ENCODE results near the gene SELENON.

DNA sequence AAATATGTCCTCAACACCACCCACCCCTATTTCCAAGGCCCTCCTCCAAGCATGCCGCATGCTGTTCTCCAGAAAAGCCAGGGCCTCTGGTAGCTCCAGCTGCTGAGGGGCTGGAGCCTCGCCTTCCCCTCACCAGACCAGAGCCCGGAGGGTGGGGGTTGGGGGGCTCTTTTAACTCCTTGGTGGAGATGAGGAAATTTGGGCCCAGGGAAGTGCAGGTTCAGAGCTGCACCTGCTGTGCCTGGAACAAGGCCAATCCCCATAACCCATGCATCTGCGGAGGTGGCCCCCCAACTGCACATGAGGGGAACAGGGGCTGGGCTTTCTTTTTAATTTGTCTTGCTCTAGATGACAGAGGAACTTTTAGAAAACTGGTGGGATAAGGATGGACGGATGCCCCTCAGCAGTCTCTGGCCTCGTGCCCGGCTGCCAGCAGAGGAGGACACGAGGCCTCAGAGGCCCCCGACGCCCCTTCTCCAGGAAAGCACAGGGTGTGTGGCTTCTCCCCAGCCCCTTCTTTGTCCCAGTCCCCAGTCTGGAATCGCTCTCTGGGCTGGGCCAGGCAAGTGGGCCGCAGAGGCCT lies 550 bp upstream of the SELENON start:
- TF ChIP-seq, protein P1, sequence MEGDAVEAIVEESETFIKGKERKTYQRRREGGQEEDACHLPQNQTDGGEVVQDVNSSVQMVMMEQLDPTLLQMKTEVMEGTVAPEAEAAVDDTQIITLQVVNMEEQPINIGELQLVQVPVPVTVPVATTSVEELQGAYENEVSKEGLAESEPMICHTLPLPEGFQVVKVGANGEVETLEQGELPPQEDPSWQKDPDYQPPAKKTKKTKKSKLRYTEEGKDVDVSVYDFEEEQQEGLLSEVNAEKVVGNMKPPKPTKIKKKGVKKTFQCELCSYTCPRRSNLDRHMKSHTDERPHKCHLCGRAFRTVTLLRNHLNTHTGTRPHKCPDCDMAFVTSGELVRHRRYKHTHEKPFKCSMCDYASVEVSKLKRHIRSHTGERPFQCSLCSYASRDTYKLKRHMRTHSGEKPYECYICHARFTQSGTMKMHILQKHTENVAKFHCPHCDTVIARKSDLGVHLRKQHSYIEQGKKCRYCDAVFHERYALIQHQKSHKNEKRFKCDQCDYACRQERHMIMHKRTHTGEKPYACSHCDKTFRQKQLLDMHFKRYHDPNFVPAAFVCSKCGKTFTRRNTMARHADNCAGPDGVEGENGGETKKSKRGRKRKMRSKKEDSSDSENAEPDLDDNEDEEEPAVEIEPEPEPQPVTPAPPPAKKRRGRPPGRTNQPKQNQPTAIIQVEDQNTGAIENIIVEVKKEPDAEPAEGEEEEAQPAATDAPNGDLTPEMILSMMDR (IDR thresholded peaks at IDR 0.05), result no peak
- TF ChIP-seq EZH2 (IDR thresholded peaks at IDR 0.05) (no peak), EZH2phosphoT487 (IDR thresholded peaks at IDR 0.05) (no peak)
